ENCODE results near the gene BRD1. TPM values are rescaled to one million over a fixed set of nuclear protein-coding genes. Genes with fewer than 3 reads are reported as not detected.
"Not testable (repeated sequence)": the region's sequence is repeated elsewhere in the genome, so short reads cannot be mapped to it uniquely, and the experiment has no call there.

The BRD1 gene
- total and polyA plus RNA-seq, 4 donors = 7.6 to 32.2 (median 24.2) TPM

- Histone ChIP-seq H3K9me3 (ENCODE audit: control insufficient read depth, low read length) (no peaks in the 10 kb centered on the region), H3K27me3 (ENCODE audit: control insufficient read depth in 1 of 2, insufficient read depth in 2 of 2, low read length in 1 of 2) (no peaks in the 10 kb centered on the region), H3K36me3 (ENCODE audit: control insufficient read depth in 1 of 2, insufficient read depth in 2 of 2, low read length in 1 of 2) (peaks cover 3 to 6% of the 10 kb centered on the region in 2 donors), H3K4me1 (ENCODE audit: control insufficient read depth in 1 of 2, insufficient read depth in 2 of 2, low read length in 2 of 2) (peaks cover 0 to 3% of the 10 kb centered on the region in 2 donors), H3K27ac (ENCODE audit: low read depth in 1 of 2, low read length in 2 of 2) (no peak overlapping the region), H3K4me3 (ENCODE audit: low read length in 2 of 2) (no peak overlapping the region)
- ATAC-seq (ENCODE audit: low FRiP score) (no peak), DNase-seq (no peak)
- WGBS, 2 donors = 95% methylated on average over 53 of the region's 53 CpGs
- intact Hi-C loops (cut with DNase I) = no loop called here
These were observed 4.2 kb downstream of the BRD1 start for GRCh38 chr22:49823289-49824045.

GRCh38 chr22:49821741-49822140 is 5.9 kb downstream of the BRD1 start:
- H3K27me3 ChIP-seq (ENCODE audit: control insufficient read depth in 1 of 2, insufficient read depth in 2 of 2, low read length in 1 of 2); intact Hi-C loops (cut with DNase I); ATAC-seq (ENCODE audit: low FRiP score); H3K4me3 ChIP-seq (ENCODE audit: low read length in 2 of 2); H3K36me3 ChIP-seq (ENCODE audit: control insufficient read depth in 1 of 2, insufficient read depth in 2 of 2, low read length in 1 of 2); H3K27ac ChIP-seq (ENCODE audit: low read depth in 1 of 2, low read length in 2 of 2); H3K4me1 ChIP-seq (ENCODE audit: control insufficient read depth in 1 of 2, insufficient read depth in 2 of 2, low read length in 2 of 2); H3K9me3 ChIP-seq (ENCODE audit: control insufficient read depth, low read length); DNase-seq: not testable (repeated sequence)
- 84% methylated on average over 11 of the region's 11 CpGs for WGBS, 2 donors

DNA sequence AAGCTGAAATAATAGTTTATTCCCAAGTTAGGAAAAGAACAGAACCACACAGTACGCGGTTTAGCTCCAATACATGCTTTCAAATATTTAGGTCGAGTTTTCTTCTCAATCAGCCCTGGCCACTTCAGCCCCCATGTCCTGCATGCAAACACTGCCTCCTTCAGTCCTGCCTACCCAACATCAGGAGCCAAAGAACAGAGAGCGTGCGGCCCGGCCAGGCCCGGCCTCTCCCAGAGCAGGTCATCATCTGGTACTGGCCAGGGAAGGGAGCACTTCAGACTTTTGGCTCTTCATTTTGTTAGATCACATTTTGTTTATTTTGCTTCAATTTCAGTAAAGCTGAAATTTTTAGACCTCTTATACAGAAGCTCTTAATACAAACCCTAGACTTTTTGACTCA is 6.7 kb downstream of the BRD1 start:
- DNase-seq = no peak
- Histone ChIP-seq H3K36me3 (ENCODE audit: control insufficient read depth in 1 of 2, insufficient read depth in 2 of 2, low read length in 1 of 2) (peaks cover 3 to 6% of the 10 kb centered on the region in 2 donors), H3K9me3 (ENCODE audit: control insufficient read depth, low read length) (no peaks in the 10 kb centered on the region), H3K27me3 (ENCODE audit: control insufficient read depth in 1 of 2, insufficient read depth in 2 of 2, low read length in 1 of 2) (no peaks in the 10 kb centered on the region), H3K27ac (ENCODE audit: low read depth in 1 of 2, low read length in 2 of 2) (no peak overlapping the region), H3K4me1 (ENCODE audit: control insufficient read depth in 1 of 2, insufficient read depth in 2 of 2, low read length in 2 of 2) (peaks cover 0 to 3% of the 10 kb centered on the region in 2 donors), H3K4me3 (ENCODE audit: low read length in 2 of 2) (no peak overlapping the region)
- intact Hi-C loops (cut with DNase I) = no loop called here
- no peak for ATAC-seq (ENCODE audit: low FRiP score)
- WGBS, 2 donors = 64 to 69% methylated on average over 7 of the region's 7 CpGs

DNA sequence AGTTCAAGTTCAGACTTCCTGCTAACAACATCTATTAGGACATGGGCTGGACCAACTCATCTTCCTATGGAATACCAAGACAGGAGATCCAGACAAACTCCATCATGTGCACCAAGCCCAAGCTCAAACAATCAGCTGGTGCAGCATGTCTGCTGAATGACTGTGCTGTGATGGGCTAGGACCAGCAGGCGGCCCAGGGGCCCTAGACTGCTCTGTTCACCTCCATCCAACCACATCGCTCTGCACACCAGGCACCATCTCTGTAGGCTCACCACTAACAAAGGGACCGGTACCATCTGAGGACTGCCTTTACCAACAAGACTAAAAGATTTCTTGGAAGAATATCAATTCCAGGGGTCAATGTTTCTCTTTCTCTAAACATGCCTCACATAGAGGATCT is 10.3 kb downstream of the BRD1 start:
- WGBS, 2 donors = 95% methylated on average over 3 of the region's 3 CpGs
- peaks cover 2 to 3% of the 10 kb centered on the region in 2 donors for H3K36me3 ChIP-seq (ENCODE audit: control insufficient read depth in 1 of 2, insufficient read depth in 2 of 2, low read length in 1 of 2)
- H3K27me3 ChIP-seq (ENCODE audit: control insufficient read depth in 1 of 2, insufficient read depth in 2 of 2, low read length in 1 of 2) = no peaks in the 10 kb centered on the region
- H3K9me3 ChIP-seq (ENCODE audit: control insufficient read depth, low read length) = no peaks in the 10 kb centered on the region
- DNase-seq = peak in 1 of 2 donors; percentile 1
- intact Hi-C loops (cut with DNase I) = no loop called here
- no peak overlapping the region for H3K4me3 ChIP-seq (ENCODE audit: low read length in 2 of 2)
- no peak overlapping the region for H3K27ac ChIP-seq (ENCODE audit: low read depth in 1 of 2, low read length in 2 of 2)
- no peak for ATAC-seq (ENCODE audit: low FRiP score)
- H3K4me1 ChIP-seq (ENCODE audit: control insufficient read depth in 1 of 2, insufficient read depth in 2 of 2, low read length in 2 of 2) = no peaks in the 10 kb centered on the region

DNA sequence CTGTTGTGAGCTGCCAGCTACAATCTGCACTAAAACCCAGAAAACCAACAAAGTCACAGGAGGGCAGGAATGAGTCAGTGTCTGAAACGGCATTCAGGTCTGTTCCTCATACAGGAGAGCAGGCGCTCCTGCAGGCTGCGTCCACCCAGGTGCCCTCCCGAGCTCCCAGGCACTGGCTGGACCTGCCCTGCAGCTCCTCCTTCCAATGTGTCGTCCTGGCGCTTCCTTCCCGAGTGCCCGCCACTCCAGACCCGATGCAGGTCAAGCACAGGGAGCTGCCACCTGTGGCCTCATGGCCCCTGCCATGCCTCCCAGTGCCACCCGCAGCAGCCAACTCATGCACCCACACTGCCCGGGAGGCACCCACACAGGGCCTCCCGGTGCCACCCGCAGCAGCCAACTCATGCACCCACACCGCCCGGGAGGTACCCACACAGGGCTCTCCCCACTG is 12.0 kb downstream of the BRD1 start:
- ATAC-seq (ENCODE audit: low FRiP score) = no peak
- Histone ChIP-seq H3K4me3 (ENCODE audit: low read length in 2 of 2) (no peak overlapping the region), H3K4me1 (ENCODE audit: control insufficient read depth in 1 of 2, insufficient read depth in 2 of 2, low read length in 2 of 2) (no peaks in the 10 kb centered on the region), H3K27me3 (ENCODE audit: control insufficient read depth in 1 of 2, insufficient read depth in 2 of 2, low read length in 1 of 2) (no peaks in the 10 kb centered on the region), H3K27ac (ENCODE audit: low read depth in 1 of 2, low read length in 2 of 2) (no peak overlapping the region), H3K9me3 (ENCODE audit: control insufficient read depth, low read length) (no peaks in the 10 kb centered on the region), H3K36me3 (ENCODE audit: control insufficient read depth in 1 of 2, insufficient read depth in 2 of 2, low read length in 1 of 2) (peaks cover 1 to 3% of the 10 kb centered on the region in 2 donors)
- no peak for DNase-seq
- WGBS, 2 donors = 72 to 77% methylated on average over 12 to 15 of the region's 15 CpGs
- intact Hi-C loops (cut with DNase I) = no loop called here

- ATAC-seq (ENCODE audit: low FRiP score) = no peak
- no peak overlapping the region for H3K4me3 ChIP-seq (ENCODE audit: low read length in 2 of 2)
- DNase-seq = no peak
- H3K27ac ChIP-seq (ENCODE audit: low read depth in 1 of 2, low read length in 2 of 2) = no peak overlapping the region
- no peaks in the 10 kb centered on the region for H3K9me3 ChIP-seq (ENCODE audit: control insufficient read depth, low read length)
- intact Hi-C loops (cut with DNase I) = no loop called here
- H3K36me3 ChIP-seq (ENCODE audit: control insufficient read depth in 1 of 2, insufficient read depth in 2 of 2, low read length in 1 of 2) = no peaks in the 10 kb centered on the region
- H3K27me3 ChIP-seq (ENCODE audit: control insufficient read depth in 1 of 2, insufficient read depth in 2 of 2, low read length in 1 of 2) = no peaks in the 10 kb centered on the region
- WGBS, 2 donors = 83 to 88% methylated on average over 8 of the region's 8 CpGs
- no peaks in the 10 kb centered on the region for H3K4me1 ChIP-seq (ENCODE audit: control insufficient read depth in 1 of 2, insufficient read depth in 2 of 2, low read length in 2 of 2)
These were observed 12.8 kb downstream of the BRD1 start for GRCh38 chr22:49814856-49815255.

DNA sequence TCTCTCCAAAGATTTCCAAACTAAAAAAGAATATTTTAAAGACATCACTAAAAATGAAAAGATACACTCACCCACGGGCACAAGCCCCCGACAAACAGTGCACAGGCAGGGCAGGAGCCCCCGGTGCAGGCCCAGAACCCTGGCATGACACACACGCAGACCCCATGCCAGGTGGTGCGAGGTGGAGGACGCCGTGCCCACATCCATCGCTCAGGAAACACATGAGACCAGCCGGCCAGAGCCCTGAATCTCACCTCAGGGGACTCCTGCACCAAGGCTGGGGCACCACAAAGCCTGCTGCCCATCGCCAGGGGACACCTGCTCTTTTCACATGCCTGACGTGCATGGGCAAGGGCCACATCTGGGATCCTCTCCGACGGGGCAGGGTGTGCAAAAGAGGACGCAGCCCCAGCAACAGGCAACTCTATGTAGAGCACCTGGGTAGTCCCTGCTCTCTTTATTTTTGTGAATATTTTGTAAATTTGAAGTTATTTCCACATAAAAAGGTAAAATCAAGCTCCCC is 13.4 kb downstream of the BRD1 start:
- H3K36me3 ChIP-seq (ENCODE audit: control insufficient read depth in 1 of 2, insufficient read depth in 2 of 2, low read length in 1 of 2) = no peaks in the 10 kb centered on the region
- no peaks in the 10 kb centered on the region for H3K9me3 ChIP-seq (ENCODE audit: control insufficient read depth, low read length)
- ATAC-seq (ENCODE audit: low FRiP score) (no peak), DNase-seq (peak in 1 of 2 donors; percentile 49)
- H3K27me3 ChIP-seq (ENCODE audit: control insufficient read depth in 1 of 2, insufficient read depth in 2 of 2, low read length in 1 of 2) = no peaks in the 10 kb centered on the region
- WGBS, 2 donors = 91 to 94% methylated on average over 14 of the region's 14 CpGs
- intact Hi-C loops (cut with DNase I) = no loop called here
- H3K4me3 ChIP-seq (ENCODE audit: low read length in 2 of 2) = no peak overlapping the region
- H3K4me1 ChIP-seq (ENCODE audit: control insufficient read depth in 1 of 2, insufficient read depth in 2 of 2, low read length in 2 of 2) = no peaks in the 10 kb centered on the region
- no peak overlapping the region for H3K27ac ChIP-seq (ENCODE audit: low read depth in 1 of 2, low read length in 2 of 2)

GRCh38 chr22:49812838-49813237 is 14.8 kb downstream of the BRD1 start:
- Histone ChIP-seq H3K27me3 (ENCODE audit: control insufficient read depth in 1 of 2, insufficient read depth in 2 of 2, low read length in 1 of 2) (no peaks in the 10 kb centered on the region), H3K9me3 (ENCODE audit: control insufficient read depth, low read length) (no peaks in the 10 kb centered on the region), H3K36me3 (ENCODE audit: control insufficient read depth in 1 of 2, insufficient read depth in 2 of 2, low read length in 1 of 2) (no peaks in the 10 kb centered on the region), H3K4me1 (ENCODE audit: control insufficient read depth in 1 of 2, insufficient read depth in 2 of 2, low read length in 2 of 2) (no peaks in the 10 kb centered on the region), H3K27ac (ENCODE audit: low read depth in 1 of 2, low read length in 2 of 2) (no peak overlapping the region), H3K4me3 (ENCODE audit: low read length in 2 of 2) (no peak overlapping the region)
- DNase-seq = peak in 1 of 2 donors; percentile 74
- intact Hi-C loops (cut with DNase I) = no loop called here
- peak; percentile 23 for ATAC-seq (ENCODE audit: low FRiP score)
- 89 to 90% methylated on average over 11 of the region's 11 CpGs for WGBS, 2 donors

Data from aorta (tissue), 5 donors.